Smooth muscle cell (in vitro differentiated cells): ENCODE results near the gene HIBADH. TPM values are rescaled to one million over a fixed set of nuclear protein-coding genes. Genes with fewer than 3 reads are reported as not detected.

ENCODE experiments used
- DNase-seq: peaks from one replicate; lab custom pipeline; 2025; ENCODE audit not compliant: unreplicated experiment; lab: John Stamatoyannopoulos, UW
- H2AFZ ChIP-seq: fragments of 200-600 bp; sonication (generic); 2 replicates; pipeline ENCODE4 v1.6.0; 2016; ENCODE audit warnings: antibody characterized with exemption, low read depth, mild to moderate bottlenecking
- H3F3A ChIP-seq: fragments of 200-600 bp; sonication (generic); 2 replicates; pipeline ENCODE4 v1.6.0; 2017; ENCODE audit warnings: antibody characterized with exemption, low read depth
- H3K27ac ChIP-seq: fragments of 200-600 bp; sonication (generic); 2 replicates; pipeline ENCODE4 v1.5.1; 2016; ENCODE audit warnings: low read depth, mild to moderate bottlenecking
- H3K27me3 ChIP-seq: fragments of 200-600 bp; sonication (generic); 2 replicates; pipeline ENCODE4 v1.6.1; 2016; ENCODE audit warnings: low read depth, mild to moderate bottlenecking
- H3K36me3 ChIP-seq: fragments of 200-600 bp; sonication (generic); 2 replicates; pipeline ENCODE4 v1.5.1; 2016; ENCODE audit warnings: low read depth
- H3K4me1 ChIP-seq: fragments of 200-600 bp; sonication (generic); 2 replicates; pipeline ENCODE4 v1.5.1; 2016; ENCODE audit warnings: low read depth
- H3K4me2 ChIP-seq: fragments of 200-600 bp; sonication (generic); 2 replicates; pipeline ENCODE4 v1.6.0; 2016; ENCODE audit warnings: mild to moderate bottlenecking
- H3K4me3 ChIP-seq: fragments of 200-600 bp; sonication (generic); 2 replicates; pipeline ENCODE4 v1.5.1; 2016; ENCODE audit warnings: mild to moderate bottlenecking
- H3K79me2 ChIP-seq: fragments of 200-600 bp; sonication (generic); 2 replicates; pipeline ENCODE4 v1.6.0; 2016; ENCODE audit warnings: low read depth, mild to moderate bottlenecking
- H3K9ac ChIP-seq: fragments of 200-600 bp; sonication (generic); 2 replicates; pipeline ENCODE4 v1.6.0; 2016; ENCODE audit warnings: low read depth
- H3K9me3 ChIP-seq: fragments of 200-600 bp; sonication (generic); replicated peaks from 2 replicates; pipeline ENCODE4 v1.5.1; 2016; ENCODE audit warnings: low read depth
- H4K20me1 ChIP-seq: fragments of 200-600 bp; sonication (generic); 2 replicates; pipeline ENCODE4 v1.6.0; 2016; ENCODE audit warnings: low read depth
- CTCF ChIP-seq: fragments of 200-600 bp; sonication (generic); IDR thresholded peaks from 2 replicates; pipeline ENCODE4 v1.5.1; 2017; ENCODE audit warnings: borderline replicate concordance, mild to moderate bottlenecking, antibody characterized with exemption; ENCODE audit not compliant: insufficient read depth, poor library complexity, severe bottlenecking
- WGBS: methylation state at CpG from one replicate; pipeline ENCODE4 v1.1.7; 2016; ENCODE audit warnings: low lambda C conversion rate; 5-methylcytosine and 5-hydroxymethylcytosine counted together
- polyA plus RNA-seq: library from polyadenylated mRNA; unstranded; fragments of >200 nt; fragmentation: Nextera tagmentation; extraction: Ambion mirVana; gene quantifications from 2 replicates; pipeline ENCODE4 v1.2.1, GENCODE V29; 2016
- total RNA-seq: library from RNA; depleted of rRNA; stranded (reverse); fragments of >200 nt; gene quantifications from 2 replicates; pipeline ENCODE4 v1.2.3, GENCODE V29; 2014

The HIBADH gene
- total and polyA plus RNA-seq, 2 experiments from 2014 or later: 16.1 to 24.4 TPM

GRCh38 chr7:27636326-27637006 is 26.2 kb downstream of the HIBADH start:
- H3K4me2 ChIP-seq: no peak overlapping the region
- WGBS: 94% methylated on average over 1 of the region's 1 CpG

GRCh38 chr7:27635728-27636127 is 27.0 kb downstream of the HIBADH start:
- Histone ChIP-seq H3K36me3 (peaks cover 4% of the 10 kb centered on the region), H3F3A (no peaks in the 10 kb centered on the region), H2AFZ (no peak overlapping the region), H3K27ac (no peak overlapping the region), H3K4me2 (no peak overlapping the region), H3K9me3 (no peaks in the 10 kb centered on the region), H3K27me3 (no peaks in the 10 kb centered on the region), H3K79me2 (peaks cover 13% of the 10 kb centered on the region), H3K4me3 (no peak overlapping the region), H3K4me1 (peaks cover 41% of the 10 kb centered on the region), H4K20me1 (no peaks in the 10 kb centered on the region), H3K9ac (no peak overlapping the region)
- no peak for TF ChIP-seq CTCF
- no peak for DNase-seq
- 71% methylated on average over 1 of the region's 1 CpG for WGBS

More at GRCh38 chr7:27636326-27637006, 26.2 kb downstream of the HIBADH start:
- no peak for DNase-seq
- no peak overlapping the region for H2AFZ ChIP-seq
- H3K36me3 ChIP-seq: peaks cover 4% of the 10 kb centered on the region
- H3K9ac ChIP-seq: no peak overlapping the region
- H3K79me2 ChIP-seq: peaks cover 13% of the 10 kb centered on the region
- no peaks in the 10 kb centered on the region for H4K20me1 ChIP-seq
- no peaks in the 10 kb centered on the region for H3K9me3 ChIP-seq
- H3K27ac ChIP-seq: no peak overlapping the region
- no peak for TF ChIP-seq CTCF
- no peaks in the 10 kb centered on the region for H3K27me3 ChIP-seq
- H3F3A ChIP-seq: no peaks in the 10 kb centered on the region
- H3K4me1 ChIP-seq: peaks cover 49% of the 10 kb centered on the region
- no peak overlapping the region for H3K4me3 ChIP-seq

GRCh38 chr7:27634671-27635493 is 27.8 kb downstream of the HIBADH start:
- H3K36me3 ChIP-seq: peaks cover 4% of the 10 kb centered on the region
- H3K27me3 ChIP-seq: no peaks in the 10 kb centered on the region
- no peaks in the 10 kb centered on the region for H3K9me3 ChIP-seq
- no peak for DNase-seq
- 79% methylated on average over 3 of the region's 3 CpGs for WGBS
- no peak overlapping the region for H3K27ac ChIP-seq
- no peak overlapping the region for H3K4me2 ChIP-seq
- no peak for TF ChIP-seq CTCF
- H3K4me1 ChIP-seq: peaks cover 41% of the 10 kb centered on the region
- H3K4me3 ChIP-seq: no peak overlapping the region
- peaks cover 11% of the 10 kb centered on the region for H3K79me2 ChIP-seq
- no peaks in the 10 kb centered on the region for H4K20me1 ChIP-seq
- H3K9ac ChIP-seq: no peak overlapping the region
- no peak overlapping the region for H2AFZ ChIP-seq
- H3F3A ChIP-seq: no peaks in the 10 kb centered on the region
